Measurements from ENCODE around the gene C9orf72.

The C9orf72 gene

DNA sequence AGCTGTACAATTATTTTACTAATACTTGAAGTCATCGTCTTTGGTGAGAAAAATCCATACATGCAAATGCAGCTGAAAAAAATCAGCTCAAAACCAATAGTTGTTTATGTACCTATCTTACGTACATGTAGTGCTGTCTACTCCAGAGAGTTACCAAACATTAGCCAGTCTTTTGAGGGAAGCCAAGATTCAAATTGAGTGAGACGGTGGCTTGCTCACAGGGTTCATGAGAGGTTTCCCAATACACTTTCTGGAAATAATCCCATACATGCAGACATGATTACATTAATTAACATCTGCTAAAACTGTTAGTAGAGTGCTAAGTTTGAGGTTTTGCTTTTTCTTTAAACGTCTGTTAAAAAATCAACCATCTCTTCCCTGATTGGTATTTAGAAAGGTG lies 2.3 kb downstream of the C9orf72 start:
- peaks cover 21% of the 10 kb centered on the region for H3K36me3 Mint-ChIP-seq (ENCODE audit: insufficient read depth)
- peaks cover 25% of the 10 kb centered on the region for H3K4me1 Mint-ChIP-seq
- H3K27ac Mint-ChIP-seq (ENCODE audit: low read depth), result no peak overlapping the region
- ATAC-seq (replicated peaks; ENCODE audit: extremely low read depth, poor library complexity, severe bottlenecking) (no peak), DNase-seq (ENCODE audit: low spot score in 2 of 2) (no peak)
- H3K9me3 Mint-ChIP-seq, result no peaks in the 10 kb centered on the region
- no peak overlapping the region for H3K4me3 Mint-ChIP-seq
- no peaks in the 10 kb centered on the region for H3K27me3 Mint-ChIP-seq

DNA sequence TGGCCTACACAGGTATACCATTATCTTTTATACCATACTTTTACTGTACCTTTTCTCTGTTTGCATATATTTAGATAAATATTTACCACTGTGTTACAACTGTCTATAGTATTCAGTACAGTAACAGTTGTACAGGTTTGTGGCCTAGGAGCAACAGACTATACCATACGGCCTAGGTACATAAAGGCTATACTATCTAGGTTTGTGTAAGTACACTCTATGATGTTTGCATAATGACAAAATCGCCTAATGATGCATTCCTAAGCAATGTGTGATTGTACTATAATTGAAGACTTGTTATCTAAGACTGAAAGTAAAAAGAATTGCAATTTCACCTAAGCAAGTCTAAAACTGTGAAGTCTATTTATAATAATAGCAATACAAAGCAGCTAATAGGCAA lies 3.9 kb downstream of the C9orf72 start:
- H3K27me3 Mint-ChIP-seq, result no peaks in the 10 kb centered on the region
- DNase-seq (ENCODE audit: low spot score in 2 of 2) (no peak), ATAC-seq (replicated peaks; ENCODE audit: extremely low read depth, poor library complexity, severe bottlenecking) (no peak)
- peaks cover 18% of the 10 kb centered on the region for H3K4me1 Mint-ChIP-seq
- H3K27ac Mint-ChIP-seq (ENCODE audit: low read depth), result no peak overlapping the region
- H3K36me3 Mint-ChIP-seq (ENCODE audit: insufficient read depth), result peaks cover 23% of the 10 kb centered on the region
- no peak overlapping the region for H3K4me3 Mint-ChIP-seq
- H3K9me3 Mint-ChIP-seq, result no peaks in the 10 kb centered on the region

DNA sequence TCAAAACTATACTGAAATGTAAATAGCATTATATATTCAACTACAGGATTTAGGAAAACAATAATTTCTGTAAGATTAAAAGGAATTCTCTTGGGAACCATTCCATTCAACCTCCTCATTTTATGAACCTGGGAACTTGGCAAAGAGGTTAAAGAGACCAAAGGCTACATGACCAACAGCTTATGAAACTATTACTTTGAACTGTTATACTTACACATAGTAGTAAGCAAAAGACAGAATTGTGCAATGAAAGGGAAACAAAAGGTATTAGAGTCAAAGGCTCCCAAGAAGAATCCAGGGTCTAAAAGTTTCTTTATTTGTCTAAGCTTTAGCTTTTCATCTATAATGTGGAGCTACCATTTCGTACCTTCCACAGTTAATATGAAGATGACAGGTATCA lies 7.2 kb downstream of the C9orf72 start:
- DNase-seq (ENCODE audit: low spot score in 2 of 2) (no peak), ATAC-seq (replicated peaks; ENCODE audit: extremely low read depth, poor library complexity, severe bottlenecking) (no peak)
- Mint-ChIP-seq H3K27ac (ENCODE audit: low read depth) (no peak overlapping the region), H3K36me3 (ENCODE audit: insufficient read depth) (peaks cover 9% of the 10 kb centered on the region), H3K4me3 (no peak overlapping the region), H3K4me1 (peaks cover 5% of the 10 kb centered on the region), H3K9me3 (no peaks in the 10 kb centered on the region), H3K27me3 (no peaks in the 10 kb centered on the region)

DNA sequence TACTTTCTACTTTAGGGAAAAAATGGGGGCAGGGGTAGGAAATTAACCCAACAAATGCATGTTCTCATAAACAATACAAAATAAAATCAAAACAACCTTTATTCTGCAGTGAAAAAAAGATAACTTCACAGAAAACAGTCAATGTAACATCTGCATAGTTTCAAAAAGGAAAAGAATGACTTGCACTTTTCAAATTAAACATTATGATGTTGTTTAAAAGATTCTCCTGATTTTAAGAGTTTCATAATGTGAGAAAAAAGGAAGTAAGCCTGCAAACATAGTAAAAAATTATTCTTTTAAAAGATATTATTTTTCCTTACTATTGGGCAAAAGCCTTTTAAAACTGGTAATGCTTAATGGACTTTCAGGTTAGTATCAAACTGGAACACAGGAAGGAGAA lies 7.6 kb downstream of the C9orf72 start:
- DNase-seq (ENCODE audit: low spot score in 2 of 2) (no peak), ATAC-seq (replicated peaks; ENCODE audit: extremely low read depth, poor library complexity, severe bottlenecking) (no peak)
- no peaks in the 10 kb centered on the region for H3K27me3 Mint-ChIP-seq
- peaks cover 5% of the 10 kb centered on the region for H3K4me1 Mint-ChIP-seq
- peaks cover 12% of the 10 kb centered on the region for H3K36me3 Mint-ChIP-seq (ENCODE audit: insufficient read depth)
- no peak overlapping the region for H3K27ac Mint-ChIP-seq (ENCODE audit: low read depth)
- no peaks in the 10 kb centered on the region for H3K9me3 Mint-ChIP-seq
- no peak overlapping the region for H3K4me3 Mint-ChIP-seq

DNA sequence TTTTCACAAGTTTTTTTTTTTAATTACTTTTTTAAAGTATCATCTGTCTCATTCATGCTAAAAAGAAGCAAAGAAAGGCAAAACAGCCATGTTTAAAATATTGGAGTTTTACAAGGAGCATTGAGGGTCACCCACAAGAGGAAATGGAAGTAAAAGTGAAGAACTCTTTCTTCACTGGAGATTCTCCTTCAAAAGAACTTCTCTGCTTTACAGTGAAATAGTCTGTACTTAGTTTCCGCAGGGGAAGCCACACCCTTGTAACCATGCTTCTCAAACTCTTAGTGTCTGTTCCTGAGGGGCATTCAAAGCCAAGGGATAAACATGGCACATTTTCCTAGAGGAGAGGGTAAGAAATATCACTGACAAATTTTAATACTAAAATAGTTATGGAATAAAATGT lies 8.6 kb downstream of the C9orf72 start:
- no peaks in the 10 kb centered on the region for H3K27me3 Mint-ChIP-seq
- H3K36me3 Mint-ChIP-seq (ENCODE audit: insufficient read depth), result peaks cover 14% of the 10 kb centered on the region
- ATAC-seq (replicated peaks; ENCODE audit: extremely low read depth, poor library complexity, severe bottlenecking) (no peak), DNase-seq (ENCODE audit: low spot score in 2 of 2) (no peak)
- no peaks in the 10 kb centered on the region for H3K9me3 Mint-ChIP-seq
- no peak overlapping the region for H3K4me3 Mint-ChIP-seq
- peaks cover 5% of the 10 kb centered on the region for H3K4me1 Mint-ChIP-seq
- no peak overlapping the region for H3K27ac Mint-ChIP-seq (ENCODE audit: low read depth)

DNA sequence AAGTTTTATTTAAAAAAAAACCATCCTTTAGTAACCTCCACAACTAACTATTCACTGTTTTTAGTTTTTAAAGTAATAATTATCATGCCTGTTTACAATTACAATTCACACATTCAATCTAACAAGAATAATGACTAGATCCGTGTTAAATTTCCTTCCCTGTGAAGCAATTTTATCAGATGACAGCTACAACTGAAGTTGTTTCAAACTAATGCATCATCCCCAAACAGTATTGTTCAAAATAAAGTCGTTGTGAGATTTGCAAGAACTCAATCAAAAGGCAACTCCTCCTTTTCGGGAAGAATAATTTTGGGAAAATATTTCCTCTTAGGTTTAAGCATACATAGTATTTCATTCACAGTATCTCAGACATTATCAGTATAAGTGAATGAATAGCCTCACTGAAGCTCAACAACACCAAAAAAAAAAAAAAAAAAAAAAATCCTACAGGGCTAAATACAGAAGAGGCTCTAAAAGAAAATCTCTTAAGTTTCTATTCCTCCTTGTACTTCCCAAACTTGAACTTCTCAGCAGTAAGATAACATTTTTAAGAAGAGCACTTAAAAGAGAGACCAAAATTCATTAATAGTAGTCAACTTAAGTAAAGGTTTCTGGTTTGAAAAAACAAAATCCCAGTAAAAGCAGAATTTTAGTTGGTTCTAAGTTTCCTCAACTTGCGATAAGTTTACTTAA lies 9.4 kb downstream of the C9orf72 start:
- Mint-ChIP-seq H3K27me3 (no peaks in the 10 kb centered on the region), H3K4me1 (peaks cover 5% of the 10 kb centered on the region), H3K36me3 (ENCODE audit: insufficient read depth) (peaks cover 14% of the 10 kb centered on the region), H3K9me3 (no peaks in the 10 kb centered on the region), H3K4me3 (no peak overlapping the region), H3K27ac (ENCODE audit: low read depth) (no peak overlapping the region)
- ATAC-seq (replicated peaks; ENCODE audit: extremely low read depth, poor library complexity, severe bottlenecking) (no peak), DNase-seq (ENCODE audit: low spot score in 2 of 2) (no peak)

DNA sequence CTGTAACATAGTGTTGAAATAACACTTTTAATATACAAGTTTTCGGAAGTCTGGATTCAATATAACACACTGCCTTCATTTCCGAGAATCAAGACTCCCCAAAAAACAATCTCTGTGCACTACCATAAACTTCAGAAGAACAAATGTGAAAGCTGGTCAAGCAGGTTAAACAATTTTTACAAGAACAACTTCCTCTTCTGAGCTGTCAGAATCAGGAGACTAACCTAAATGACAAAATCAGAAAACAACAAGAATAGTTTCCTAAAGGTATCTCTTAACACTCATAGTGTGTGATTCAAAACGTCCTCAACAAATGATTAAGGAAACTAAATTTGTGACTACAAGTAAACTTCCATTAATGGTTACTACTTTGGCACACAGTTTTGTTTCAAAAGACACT lies 11.6 kb downstream of the C9orf72 start:
- Mint-ChIP-seq H3K9me3 (no peaks in the 10 kb centered on the region), H3K27ac (ENCODE audit: low read depth) (no peak overlapping the region), H3K36me3 (ENCODE audit: insufficient read depth) (peaks cover 11% of the 10 kb centered on the region), H3K4me3 (no peak overlapping the region), H3K27me3 (no peaks in the 10 kb centered on the region), H3K4me1 (peaks cover 5% of the 10 kb centered on the region)
- DNase-seq (ENCODE audit: low spot score in 2 of 2) (no peak), ATAC-seq (replicated peaks; ENCODE audit: extremely low read depth, poor library complexity, severe bottlenecking) (no peak)

DNA sequence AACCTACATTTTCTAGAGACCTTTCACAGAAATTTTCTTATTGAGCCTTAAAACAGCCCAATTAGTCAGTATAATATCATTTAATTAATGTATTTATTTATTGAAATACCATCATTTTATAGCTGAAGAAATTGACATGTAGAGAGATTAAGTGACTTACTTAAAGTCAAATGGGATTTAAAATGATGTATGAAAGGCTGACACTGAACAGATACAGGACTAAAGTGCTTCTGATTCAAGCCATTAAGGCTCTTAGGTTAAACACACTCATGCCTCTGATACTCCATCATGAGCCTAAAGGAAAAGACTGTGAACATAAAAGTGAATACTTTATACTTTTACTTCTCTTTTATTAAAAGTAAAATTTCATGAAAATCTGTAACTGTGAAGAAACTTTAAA lies 12.8 kb downstream of the C9orf72 start:
- Mint-ChIP-seq H3K4me1 (peaks cover 5% of the 10 kb centered on the region), H3K27ac (ENCODE audit: low read depth) (no peak overlapping the region), H3K4me3 (no peak overlapping the region), H3K36me3 (ENCODE audit: insufficient read depth) (peaks cover 11% of the 10 kb centered on the region), H3K27me3 (no peaks in the 10 kb centered on the region), H3K9me3 (no peaks in the 10 kb centered on the region)
- ATAC-seq (replicated peaks; ENCODE audit: extremely low read depth, poor library complexity, severe bottlenecking) (no peak), DNase-seq (ENCODE audit: low spot score in 2 of 2) (no peak)

DNA sequence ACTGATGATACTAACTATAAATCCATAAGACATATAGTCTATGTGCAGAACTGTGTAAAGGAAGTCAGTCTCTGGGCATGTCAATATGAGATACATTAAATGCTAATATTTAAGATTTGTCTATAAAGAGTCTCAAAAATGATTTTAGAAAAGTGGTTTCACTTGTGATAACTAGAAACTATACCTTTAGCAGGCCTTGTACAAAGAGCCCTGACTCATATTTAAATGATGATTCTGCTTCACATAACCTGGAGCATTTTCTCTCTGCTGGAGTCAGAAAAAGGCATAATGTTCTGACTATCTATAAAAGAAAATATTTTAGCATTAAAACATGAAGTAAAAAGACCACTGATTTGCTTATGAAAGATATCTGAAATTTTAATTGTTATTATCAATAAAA lies 15.0 kb downstream of the C9orf72 start:
- Mint-ChIP-seq H3K36me3 (ENCODE audit: insufficient read depth) (peaks cover 16% of the 10 kb centered on the region), H3K27me3 (no peaks in the 10 kb centered on the region), H3K4me3 (no peak overlapping the region), H3K9me3 (no peaks in the 10 kb centered on the region), H3K4me1 (peaks cover 5% of the 10 kb centered on the region), H3K27ac (ENCODE audit: low read depth) (no peak overlapping the region)
- ATAC-seq (replicated peaks; ENCODE audit: extremely low read depth, poor library complexity, severe bottlenecking) (no peak), DNase-seq (ENCODE audit: low spot score in 2 of 2) (no peak)

DNA sequence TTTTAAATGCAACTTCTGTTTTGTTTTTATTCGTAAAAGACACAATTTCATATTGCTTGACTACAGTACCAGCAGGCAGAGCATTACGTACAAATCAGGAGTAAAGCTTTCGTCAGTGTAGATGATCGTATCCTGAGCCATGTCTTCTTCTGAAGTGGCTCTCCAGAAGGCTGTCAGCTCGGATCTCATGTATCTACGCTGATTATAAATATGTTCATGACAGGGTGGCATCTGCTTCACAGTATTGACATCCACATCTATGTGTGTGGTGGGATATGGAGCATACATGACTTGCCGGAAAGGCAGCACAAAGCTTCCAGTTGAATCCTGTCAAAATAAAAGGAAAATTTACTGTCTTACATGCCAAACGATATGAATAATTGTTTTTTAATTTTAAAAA lies 16.8 kb downstream of the C9orf72 start:
- DNase-seq (ENCODE audit: low spot score in 2 of 2), result no peak
- H3K4me3 Mint-ChIP-seq, result no peak overlapping the region
- H3K9me3 Mint-ChIP-seq, result no peaks in the 10 kb centered on the region
- H3K36me3 Mint-ChIP-seq (ENCODE audit: insufficient read depth), result peaks cover 22% of the 10 kb centered on the region
- no peak overlapping the region for H3K27ac Mint-ChIP-seq (ENCODE audit: low read depth)
- no peaks in the 10 kb centered on the region for H3K27me3 Mint-ChIP-seq
- ATAC-seq (replicated peaks; ENCODE audit: extremely low read depth, poor library complexity, severe bottlenecking), result no peak
- peaks cover under 1% of the 10 kb centered on the region for H3K4me1 Mint-ChIP-seq

DNA sequence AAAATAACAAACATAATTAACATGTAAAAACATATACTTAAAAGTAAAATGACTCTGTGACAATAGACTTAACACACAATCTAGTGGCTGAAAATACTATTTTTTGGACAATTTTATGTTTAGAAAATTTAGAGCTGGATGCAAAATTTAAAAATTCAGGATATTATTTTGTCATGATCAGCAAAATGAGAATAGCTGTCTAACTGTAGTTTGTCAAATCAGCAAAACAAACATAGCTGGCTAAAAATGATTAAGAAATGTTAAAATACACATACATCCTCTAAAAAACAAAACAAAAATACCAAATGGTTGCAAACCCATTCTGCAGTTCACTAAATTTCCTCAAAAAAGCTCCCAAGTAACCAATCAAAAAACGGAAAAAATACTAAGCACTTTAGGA lies 18.6 kb downstream of the C9orf72 start:
- Mint-ChIP-seq H3K9me3 (no peaks in the 10 kb centered on the region), H3K27ac (ENCODE audit: low read depth) (no peak overlapping the region), H3K27me3 (no peaks in the 10 kb centered on the region), H3K4me3 (no peak overlapping the region), H3K36me3 (ENCODE audit: insufficient read depth) (peaks cover 21% of the 10 kb centered on the region), H3K4me1 (no peaks in the 10 kb centered on the region)
- ATAC-seq (replicated peaks; ENCODE audit: extremely low read depth, poor library complexity, severe bottlenecking) (no peak), DNase-seq (ENCODE audit: low spot score in 2 of 2) (no peak)

DNA sequence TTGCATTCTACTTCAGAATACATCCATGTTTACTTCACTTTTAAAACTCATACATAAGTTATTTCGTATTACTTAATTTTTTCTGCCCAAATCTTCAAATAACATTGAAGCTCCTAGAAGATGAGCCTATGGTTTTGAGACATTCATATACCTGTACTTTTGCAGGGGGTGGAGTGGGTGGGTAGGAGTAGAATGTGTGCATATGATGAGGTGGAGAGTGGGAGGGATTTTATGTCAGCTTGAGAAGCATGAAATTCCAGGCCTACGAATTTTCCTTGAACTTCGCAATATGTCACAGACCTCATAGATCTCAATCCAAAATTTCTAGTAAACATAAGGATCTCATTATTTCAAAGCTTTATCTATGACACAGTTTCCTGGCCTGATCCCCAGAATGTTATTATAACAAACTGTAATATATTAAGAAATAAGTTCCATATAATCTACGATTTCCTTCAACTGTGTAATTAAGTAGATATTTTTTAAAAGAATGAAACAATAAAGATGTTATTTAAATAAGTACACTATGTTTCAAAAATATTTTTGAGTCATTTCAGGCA lies 24.0 kb downstream of the C9orf72 start:
- DNase-seq (ENCODE audit: low spot score in 2 of 2), result no peak
- Mint-ChIP-seq H3K4me3 (no peak overlapping the region), H3K4me1 (no peaks in the 10 kb centered on the region), H3K27me3 (no peaks in the 10 kb centered on the region), H3K27ac (ENCODE audit: low read depth) (no peak overlapping the region), H3K9me3 (no peaks in the 10 kb centered on the region), H3K36me3 (ENCODE audit: insufficient read depth) (peaks cover 24% of the 10 kb centered on the region)
- ATAC-seq (replicated peaks; ENCODE audit: extremely low read depth, poor library complexity, severe bottlenecking), result no peak

DNA sequence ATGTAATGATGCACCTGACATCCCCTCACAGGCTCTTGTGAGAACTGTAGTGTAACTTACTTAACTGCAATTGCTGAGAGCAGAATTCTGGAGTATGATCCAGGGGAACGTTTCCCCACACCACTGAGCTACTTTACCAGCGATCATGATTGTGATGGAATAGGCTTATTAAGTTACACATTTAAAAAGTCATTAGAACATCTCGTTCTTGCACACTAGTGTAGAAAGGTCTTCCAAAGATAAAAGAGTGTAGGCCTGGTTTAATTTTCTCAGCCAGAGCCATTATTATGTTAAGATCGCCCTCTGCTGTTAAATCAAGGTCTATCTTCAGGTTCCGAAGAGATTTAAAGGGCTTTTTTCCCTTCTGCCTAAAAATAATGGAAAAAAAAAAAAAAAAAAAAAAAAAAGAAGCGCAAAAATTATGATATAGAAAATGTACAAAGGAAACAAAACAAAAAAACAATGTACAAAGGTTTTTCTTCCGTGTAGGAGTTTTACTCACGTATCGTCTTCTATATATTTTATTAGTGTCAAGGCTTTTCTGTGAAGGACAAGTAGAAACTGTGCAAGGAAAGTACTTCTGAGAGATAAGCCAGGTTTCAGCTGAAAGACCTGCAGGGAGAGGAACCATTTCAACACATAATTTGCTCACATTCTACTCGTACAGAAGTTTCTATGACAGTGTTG lies 25.1 kb downstream of the C9orf72 start:
- Mint-ChIP-seq H3K36me3 (ENCODE audit: insufficient read depth) (peaks cover 21% of the 10 kb centered on the region), H3K4me1 (no peaks in the 10 kb centered on the region), H3K27me3 (no peaks in the 10 kb centered on the region), H3K4me3 (no peak overlapping the region), H3K27ac (ENCODE audit: low read depth) (no peak overlapping the region), H3K9me3 (no peaks in the 10 kb centered on the region)
- DNase-seq (ENCODE audit: low spot score in 2 of 2) (no peak), ATAC-seq (replicated peaks; ENCODE audit: extremely low read depth, poor library complexity, severe bottlenecking) (no peak)

Measured in central memory CD8-positive, alpha-beta T cell (primary cell).